Right atrium auricular region (tissue), 2 donors: ENCODE data around the gene FAM120A. TPM values are rescaled to one million over a fixed set of nuclear protein-coding genes. Genes with fewer than 3 reads are reported as not detected.

Experiments
- DNase-seq: peaks from one replicate; pipeline ENCODE4 v3.0.0-alpha.2; 2019; ENCODE audit warnings: low spot score
- H3K27ac ChIP-seq, 2 donors: fragments of 200-600 bp; sonication (generic); 1 replicate in 1 of 2; 2 replicates in 1 of 2; pipeline ENCODE4 v1.5.1; 2016 to 2019
- H3K27me3 ChIP-seq, 2 donors: fragments of 200-600 bp; sonication (generic); one replicate each; pipeline versions ENCODE4 v1.5.1 to v1.6.0; 2017 to 2019
- H3K36me3 ChIP-seq: fragments of 200-600 bp; sonication (generic); one replicate; pipeline ENCODE4 v1.5.1; 2016
- H3K4me1 ChIP-seq, 2 donors: fragments of 200-600 bp; sonication (generic); one replicate each; pipeline versions ENCODE4 v1.5.1 to v1.6.0; 2017 to 2019
- H3K4me3 ChIP-seq, 2 donors: fragments of 200-600 bp; sonication (generic); 1 replicate in 1 of 2; 2 replicates in 1 of 2; pipeline ENCODE4 v1.5.1; 2017 to 2019; ENCODE audit warnings: mild to moderate bottlenecking in 1 of 2, moderate library complexity in 1 of 2
- H3K9me3 ChIP-seq, 2 donors: fragments of 200-600 bp; sonication (generic); one replicate each; pipeline ENCODE4 v1.5.1; 2019
- total RNA-seq, 2 donors: library from RNA; depleted of rRNA; stranded (reverse); fragments of >200 nt; gene quantifications; one replicate each; pipeline ENCODE4 v1.1.0, GENCODE V29; 2016
- TF ChIP-seq, protein P1 (sequence below), 2 donors: fragments of 200-600 bp; sonication (generic); IDR thresholded peaks; one replicate each; pipeline ENCODE4 v1.5.1; 2019; ENCODE audit warnings: antibody characterized with exemption in 2 of 2

Gene FAM120A
- total RNA-seq, 2 donors from 2014 or later, result 79.1 to 88.7 TPM

- Histone ChIP-seq H3K4me3 (no peak overlapping the region), H3K4me1 (peaks cover 0 to 24% of the 10 kb centered on the region in 2 donors), H3K9me3 (no peaks in the 10 kb centered on the region), H3K27me3 (no peaks in the 10 kb centered on the region), H3K27ac (peak overlapping the region; percentile 41 to 60), H3K36me3 (peaks cover 17% of the 10 kb centered on the region)
- TF ChIP-seq, protein P1, sequence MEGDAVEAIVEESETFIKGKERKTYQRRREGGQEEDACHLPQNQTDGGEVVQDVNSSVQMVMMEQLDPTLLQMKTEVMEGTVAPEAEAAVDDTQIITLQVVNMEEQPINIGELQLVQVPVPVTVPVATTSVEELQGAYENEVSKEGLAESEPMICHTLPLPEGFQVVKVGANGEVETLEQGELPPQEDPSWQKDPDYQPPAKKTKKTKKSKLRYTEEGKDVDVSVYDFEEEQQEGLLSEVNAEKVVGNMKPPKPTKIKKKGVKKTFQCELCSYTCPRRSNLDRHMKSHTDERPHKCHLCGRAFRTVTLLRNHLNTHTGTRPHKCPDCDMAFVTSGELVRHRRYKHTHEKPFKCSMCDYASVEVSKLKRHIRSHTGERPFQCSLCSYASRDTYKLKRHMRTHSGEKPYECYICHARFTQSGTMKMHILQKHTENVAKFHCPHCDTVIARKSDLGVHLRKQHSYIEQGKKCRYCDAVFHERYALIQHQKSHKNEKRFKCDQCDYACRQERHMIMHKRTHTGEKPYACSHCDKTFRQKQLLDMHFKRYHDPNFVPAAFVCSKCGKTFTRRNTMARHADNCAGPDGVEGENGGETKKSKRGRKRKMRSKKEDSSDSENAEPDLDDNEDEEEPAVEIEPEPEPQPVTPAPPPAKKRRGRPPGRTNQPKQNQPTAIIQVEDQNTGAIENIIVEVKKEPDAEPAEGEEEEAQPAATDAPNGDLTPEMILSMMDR (IDR thresholded peaks at IDR 0.05), result no peak
- no peak for DNase-seq
Observed at GRCh38 chr9:93523518-93524144, 72.1 kb downstream of the FAM120A start.

- Histone ChIP-seq H3K4me1 (peaks cover 0 to 24% of the 10 kb centered on the region in 2 donors), H3K9me3 (no peaks in the 10 kb centered on the region), H3K4me3 (no peak overlapping the region), H3K27ac (no peak overlapping the region), H3K36me3 (peaks cover 20% of the 10 kb centered on the region), H3K27me3 (no peaks in the 10 kb centered on the region)
- DNase-seq, result no peak
- TF ChIP-seq, protein P1 (IDR thresholded peaks at IDR 0.05), result no peak
Observed at GRCh38 chr9:93525476-93525875, 74.0 kb downstream of the FAM120A start.

GRCh38 chr9:93531374-93531773 lies 79.9 kb downstream of the FAM120A start:
- H3K27me3 ChIP-seq, result no peaks in the 10 kb centered on the region
- DNase-seq, result no peak
- H3K4me1 ChIP-seq, result no peaks in the 10 kb centered on the region
- H3K4me3 ChIP-seq, result no peak overlapping the region
- peaks cover 50% of the 10 kb centered on the region for H3K36me3 ChIP-seq
- no peak overlapping the region for H3K27ac ChIP-seq
- no peaks in the 10 kb centered on the region for H3K9me3 ChIP-seq
- TF ChIP-seq, protein P1 (IDR thresholded peaks at IDR 0.05), result no peak

- Histone ChIP-seq H3K9me3 (no peaks in the 10 kb centered on the region), H3K4me1 (no peaks in the 10 kb centered on the region), H3K4me3 (no peak overlapping the region), H3K36me3 (peaks cover 50% of the 10 kb centered on the region), H3K27me3 (no peaks in the 10 kb centered on the region), H3K27ac (no peak overlapping the region)
- DNase-seq, result no peak
- TF ChIP-seq, protein P1 (IDR thresholded peaks at IDR 0.05), result no peak
Observed at GRCh38 chr9:93532141-93532540, 80.7 kb downstream of the FAM120A start.

GRCh38 chr9:93533863-93534262 lies 82.4 kb downstream of the FAM120A start:
- H3K4me1 ChIP-seq, result no peaks in the 10 kb centered on the region
- TF ChIP-seq, protein P1 (IDR thresholded peaks at IDR 0.05), result no peak
- no peak overlapping the region for H3K27ac ChIP-seq
- no peaks in the 10 kb centered on the region for H3K9me3 ChIP-seq
- H3K27me3 ChIP-seq, result no peaks in the 10 kb centered on the region
- no peak for DNase-seq
- H3K36me3 ChIP-seq, result peaks cover 44% of the 10 kb centered on the region
- H3K4me3 ChIP-seq, result no peak overlapping the region

DNA sequence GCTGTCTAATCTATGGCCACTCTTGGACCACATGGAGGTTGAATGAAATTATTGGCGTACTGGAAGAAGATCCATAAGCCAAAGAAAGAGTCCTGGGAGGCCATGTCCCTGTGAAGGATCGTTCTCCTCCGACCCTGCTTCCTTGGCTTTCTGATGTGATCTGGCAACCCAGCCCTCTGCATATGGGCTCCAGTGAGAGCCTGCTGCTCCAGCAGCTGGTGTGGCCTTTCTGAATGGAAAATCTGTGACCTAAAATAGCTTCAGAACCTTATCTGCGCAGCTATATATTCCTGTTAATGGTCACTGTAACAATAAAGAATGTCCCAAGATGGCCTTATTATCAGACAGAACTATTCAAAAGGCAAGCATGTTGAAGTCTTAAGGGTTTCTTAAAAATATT lies 84.7 kb downstream of the FAM120A start:
- H3K27me3 ChIP-seq, result no peaks in the 10 kb centered on the region
- peaks cover 37% of the 10 kb centered on the region for H3K36me3 ChIP-seq
- no peak overlapping the region for H3K4me3 ChIP-seq
- TF ChIP-seq, protein P1 (IDR thresholded peaks at IDR 0.05), result no peak
- H3K27ac ChIP-seq, result no peak overlapping the region
- peaks cover 0 to 15% of the 10 kb centered on the region in 2 donors for H3K4me1 ChIP-seq
- H3K9me3 ChIP-seq, result no peaks in the 10 kb centered on the region
- DNase-seq, result no peak
